GM23338 (cell line): ENCODE measurements around the gene PSMG1. TPM values are rescaled to one million over a fixed set of nuclear protein-coding genes. Genes with fewer than 3 reads are reported as not detected.

Experiments
- CREB1 ChIP-seq: fragments of 250-450 bp; sonication (Bioruptor Pico); IDR thresholded peaks from 2 replicates; pipeline ENCODE4 v1.5.0; 2020; ENCODE audit warnings: low read depth, mild to moderate bottlenecking, moderate library complexity
- CTCF ChIP-seq, 2 experiments: fragments of 200-600 bp in 1 of 2; sonication (generic) in 1 of 2; conservative IDR thresholded peaks; 2 replicates each; pipeline versions ENCODE4 v1.5.1 to v1.6.1; 2016 to 2017; ENCODE audit warnings: antibody characterized with exemption in 2 of 2, low read depth in 2 of 2, mild to moderate bottlenecking in 2 of 2, moderate library complexity in 1 of 2
- EZH2 ChIP-seq: fragments of 200-600 bp; sonication (generic); IDR thresholded peaks from one replicate; pipeline ENCODE4 v1.8.0; 2017; ENCODE audit warnings: antibody characterized with exemption, mild to moderate bottlenecking, low read depth; ENCODE audit not compliant: unreplicated experiment
- EZH2phosphoT487 ChIP-seq: fragments of 200-600 bp; sonication (generic); IDR thresholded peaks from one replicate; pipeline ENCODE4 v1.8.1; 2018; ENCODE audit warnings: antibody characterized with exemption; ENCODE audit not compliant: unreplicated experiment
- JUNB ChIP-seq: IDR thresholded peaks from one replicate; pipeline ENCODE4 v1.6.1; 2016; ENCODE audit warnings: antibody characterized with exemption; ENCODE audit not compliant: unreplicated experiment
- NANOG ChIP-seq: IDR thresholded peaks from 2 replicates; pipeline ENCODE4 v1.6.1; 2016; ENCODE audit warnings: antibody characterized with exemption, borderline replicate concordance
- POLR2AphosphoS5 ChIP-seq: IDR thresholded peaks from 2 replicates; pipeline ENCODE4 v1.6.1; 2016; ENCODE audit warnings: antibody characterized with exemption, low read depth
- STAT1 ChIP-seq: IDR thresholded peaks from one replicate; pipeline ENCODE4 v1.6.1; 2016; ENCODE audit warnings: antibody characterized with exemption; ENCODE audit not compliant: unreplicated experiment
- ZNF114 ChIP-seq: fragments of 250-450 bp; sonication (Bioruptor Pico); IDR thresholded peaks from 2 replicates; pipeline ENCODE4 v1.5.0; 2020; ENCODE audit warnings: mild to moderate bottlenecking, moderate library complexity
- ZNF462 ChIP-seq: fragments of 250-450 bp; sonication (Bioruptor Pico); IDR thresholded peaks from 2 replicates; pipeline ENCODE4 v1.5.0; 2020; ENCODE audit warnings: mild to moderate bottlenecking, moderate library complexity
- polyA plus RNA-seq: library from polyadenylated mRNA; unstranded; fragments of >200 nt; fragmentation: Nextera tagmentation; extraction: Ambion mirVana; gene quantifications from 2 replicates; pipeline ENCODE4 v1.2.1, GENCODE V29; 2016
- total RNA-seq: library from RNA; depleted of rRNA; stranded (reverse); fragments of >200 nt; shearing (Covaris generic); gene quantifications from 2 replicates; pipeline ENCODE4 v1.2.3, GENCODE V29; 2014

The PSMG1 gene
- total and polyA plus RNA-seq, 2 experiments from 2014 or later = 78.4 to 158 TPM

GRCh38 chr21:39152271-39152670, 31.0 kb downstream of the PSMG1 start (continued):
- TF ChIP-seq ZNF462 (CRISPR knock-in tag) (no peak), CREB1 (CRISPR knock-in tag) (no peak), POLR2AphosphoS5 (no peak), CTCF (conservative IDR thresholded peaks at IDR 0.05; ENCODE audit: low read depth in 2 of 2) (no peak), STAT1 (no peak), EZH2 (no peak), NANOG (no peak), JUNB (no peak), EZH2phosphoT487 (no peak), ZNF114 (CRISPR knock-in tag) (no peak)
